HepG2 (cell line): ENCODE results near the gene ZNF500. TPM values are rescaled to one million over a fixed set of nuclear protein-coding genes. Genes with fewer than 3 reads are reported as not detected.

Source experiments
- DNMT3B ChIP-seq: conservative IDR thresholded peaks from 2 replicates; pipeline ENCODE4 v1.6.1; 2016; ENCODE audit warnings: missing biosample characterization, control low read depth
- DPF2 ChIP-seq: sonication (generic); formaldehyde crosslinking; IDR thresholded peaks from 2 replicates; pipeline ENCODE4 v1.4.0; 2020; ENCODE audit warnings: mild to moderate bottlenecking, low read depth, missing genetic modification reagents, borderline replicate concordance
- KAT8 ChIP-seq: IDR thresholded peaks from 2 replicates; pipeline ENCODE4 v1.6.1; 2016; ENCODE audit warnings: missing genetic modification reagents, missing compliant biosample characterization
- PHF21A ChIP-seq: sonication (generic); formaldehyde crosslinking; IDR thresholded peaks from 2 replicates; pipeline ENCODE4 v1.5.0; 2020; ENCODE audit warnings: mild to moderate bottlenecking, missing genetic modification reagents
- RXRA ChIP-seq: sonication (generic); formaldehyde crosslinking; IDR thresholded peaks from 2 replicates; pipeline ENCODE4 v1.5.1; 2020; ENCODE audit warnings: missing genetic modification reagents
- SP2 ChIP-seq: sonication (generic); formaldehyde crosslinking; IDR thresholded peaks from 2 replicates; pipeline ENCODE4 v1.5.1; 2020; ENCODE audit warnings: mild to moderate bottlenecking, missing genetic modification reagents
- TCF7L2 ChIP-seq: IDR thresholded peaks from 2 replicates; pipeline ENCODE4 v1.6.1; 2011; ENCODE audit warnings: mild to moderate bottlenecking, low read depth, low read length, moderate library complexity
- TFDP2 ChIP-seq: sonication (generic); formaldehyde crosslinking; IDR thresholded peaks from 2 replicates; pipeline ENCODE4 v1.4.0; 2020; ENCODE audit warnings: missing genetic modification reagents
- ZEB1 ChIP-seq: IDR thresholded peaks from 2 replicates; pipeline ENCODE4 v1.6.1; 2012; ENCODE audit warnings: mild to moderate bottlenecking, low read depth, inconsistent platforms; ENCODE audit not compliant: insufficient replicate concordance
- ZNF207 ChIP-seq: fragments of 450-650 bp; IDR thresholded peaks from 2 replicates; pipeline ENCODE4 v1.6.1; 2016; ENCODE audit warnings: antibody characterized with exemption, borderline replicate concordance
- ZNF605 ChIP-seq: sonication (generic); formaldehyde crosslinking; IDR thresholded peaks from 2 replicates; pipeline ENCODE4 v1.8.0; 2022; ENCODE audit warnings: mild to moderate bottlenecking, missing genetic modification reagents
- ZNF724P ChIP-seq: sonication (generic); formaldehyde crosslinking; IDR thresholded peaks from 2 replicates; pipeline ENCODE4 v1.8.0; 2022; ENCODE audit warnings: missing genetic modification reagents, borderline replicate concordance
- ZSCAN21 ChIP-seq: sonication (generic); formaldehyde crosslinking; IDR thresholded peaks from 2 replicates; pipeline ENCODE4 v1.8.0; 2022; ENCODE audit warnings: mild to moderate bottlenecking, missing genetic modification reagents, moderate library complexity, borderline replicate concordance
- polyA plus RNA-seq, 8 experiments: library from polyadenylated mRNA; depleted of rRNA in 3 of 8; stranded (reverse) in 7 of 8; unstranded in 1 of 8; fragments of >200 nt; fragmentation: Illumina TruSeq in 4 of 8; extraction: Trizol in 4 of 8; gene quantifications; 2 replicates each; pipeline versions ENCODE4 v1.2.1 to v1.2.3, GENCODE V29; 2011 to 2016; ENCODE audit warnings: low read depth in 4 of 8, missing spikeins in 1 of 8, mixed read lengths in 1 of 8; ENCODE audit not compliant: insufficient read depth in 1 of 8
- total RNA-seq, 5 experiments: library from RNA; depleted of rRNA; stranded (reverse); fragments of >200 nt; fragmentation: Illumina TruSeq; extraction: Trizol; gene quantifications; 2 replicates each; pipeline ENCODE4 v1.2.3, GENCODE V29; 2016; ENCODE audit warnings: low read depth in 1 of 5
- TF ChIP-seq, protein P1 (sequence below), 2 experiments: sonication (generic) in 1 of 2; formaldehyde crosslinking in 1 of 2; IDR thresholded peaks; 2 replicates each; pipeline versions ENCODE4 v1.6.1 to v1.9.0; 2014 to 2022; ENCODE audit warnings: antibody characterized with exemption in 1 of 2, borderline replicate concordance in 1 of 2, inconsistent platforms in 1 of 2, low read depth in 1 of 2, missing genetic modification reagents in 1 of 2
- TF ChIP-seq, protein P2 (sequence below): sonication (generic); formaldehyde crosslinking; IDR thresholded peaks from 2 replicates; pipeline ENCODE4 v1.9.0; 2021; ENCODE audit warnings: missing genetic modification reagents, borderline replicate concordance
- TF ChIP-seq, protein P3 (sequence below): sonication (generic); formaldehyde crosslinking; IDR thresholded peaks from 2 replicates; pipeline ENCODE4 v1.4.0; 2020; ENCODE audit warnings: low read depth, mild to moderate bottlenecking, missing genetic modification reagents

ZNF500 gene
- total and polyA plus RNA-seq, 2 of the 13 experiments (the other 11 are each of a cell fraction or from before 2014, with no cell fraction given): 6.1 to 12.2 TPM

- TF ChIP-seq, protein P1, sequence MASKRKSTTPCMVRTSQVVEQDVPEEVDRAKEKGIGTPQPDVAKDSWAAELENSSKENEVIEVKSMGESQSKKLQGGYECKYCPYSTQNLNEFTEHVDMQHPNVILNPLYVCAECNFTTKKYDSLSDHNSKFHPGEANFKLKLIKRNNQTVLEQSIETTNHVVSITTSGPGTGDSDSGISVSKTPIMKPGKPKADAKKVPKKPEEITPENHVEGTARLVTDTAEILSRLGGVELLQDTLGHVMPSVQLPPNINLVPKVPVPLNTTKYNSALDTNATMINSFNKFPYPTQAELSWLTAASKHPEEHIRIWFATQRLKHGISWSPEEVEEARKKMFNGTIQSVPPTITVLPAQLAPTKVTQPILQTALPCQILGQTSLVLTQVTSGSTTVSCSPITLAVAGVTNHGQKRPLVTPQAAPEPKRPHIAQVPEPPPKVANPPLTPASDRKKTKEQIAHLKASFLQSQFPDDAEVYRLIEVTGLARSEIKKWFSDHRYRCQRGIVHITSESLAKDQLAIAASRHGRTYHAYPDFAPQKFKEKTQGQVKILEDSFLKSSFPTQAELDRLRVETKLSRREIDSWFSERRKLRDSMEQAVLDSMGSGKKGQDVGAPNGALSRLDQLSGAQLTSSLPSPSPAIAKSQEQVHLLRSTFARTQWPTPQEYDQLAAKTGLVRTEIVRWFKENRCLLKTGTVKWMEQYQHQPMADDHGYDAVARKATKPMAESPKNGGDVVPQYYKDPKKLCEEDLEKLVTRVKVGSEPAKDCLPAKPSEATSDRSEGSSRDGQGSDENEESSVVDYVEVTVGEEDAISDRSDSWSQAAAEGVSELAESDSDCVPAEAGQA (IDR thresholded peaks at IDR 0.05; ENCODE audit: low read depth): no peak
- TF ChIP-seq, protein P1 (CRISPR knock-in tag; IDR thresholded peaks at IDR 0.05; ENCODE audit: borderline replicate concordance): no peak
- TF ChIP-seq DPF2 (CRISPR knock-in tag): no peak
- TF ChIP-seq, protein P2, sequence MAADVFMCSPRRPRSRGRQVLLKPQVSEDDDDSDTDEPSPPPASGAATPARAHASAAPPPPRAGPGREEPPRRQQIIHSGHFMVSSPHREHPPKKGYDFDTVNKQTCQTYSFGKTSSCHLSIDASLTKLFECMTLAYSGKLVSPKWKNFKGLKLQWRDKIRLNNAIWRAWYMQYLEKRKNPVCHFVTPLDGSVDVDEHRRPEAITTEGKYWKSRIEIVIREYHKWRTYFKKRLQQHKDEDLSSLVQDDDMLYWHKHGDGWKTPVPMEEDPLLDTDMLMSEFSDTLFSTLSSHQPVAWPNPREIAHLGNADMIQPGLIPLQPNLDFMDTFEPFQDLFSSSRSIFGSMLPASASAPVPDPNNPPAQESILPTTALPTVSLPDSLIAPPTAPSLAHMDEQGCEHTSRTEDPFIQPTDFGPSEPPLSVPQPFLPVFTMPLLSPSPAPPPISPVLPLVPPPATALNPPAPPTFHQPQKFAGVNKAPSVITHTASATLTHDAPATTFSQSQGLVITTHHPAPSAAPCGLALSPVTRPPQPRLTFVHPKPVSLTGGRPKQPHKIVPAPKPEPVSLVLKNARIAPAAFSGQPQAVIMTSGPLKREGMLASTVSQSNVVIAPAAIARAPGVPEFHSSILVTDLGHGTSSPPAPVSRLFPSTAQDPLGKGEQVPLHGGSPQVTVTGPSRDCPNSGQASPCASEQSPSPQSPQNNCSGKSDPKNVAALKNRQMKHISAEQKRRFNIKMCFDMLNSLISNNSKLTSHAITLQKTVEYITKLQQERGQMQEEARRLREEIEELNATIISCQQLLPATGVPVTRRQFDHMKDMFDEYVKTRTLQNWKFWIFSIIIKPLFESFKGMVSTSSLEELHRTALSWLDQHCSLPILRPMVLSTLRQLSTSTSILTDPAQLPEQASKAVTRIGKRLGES (CRISPR knock-in tag): no peak
- TF ChIP-seq ZNF207: no peak
- TF ChIP-seq, protein P3, sequence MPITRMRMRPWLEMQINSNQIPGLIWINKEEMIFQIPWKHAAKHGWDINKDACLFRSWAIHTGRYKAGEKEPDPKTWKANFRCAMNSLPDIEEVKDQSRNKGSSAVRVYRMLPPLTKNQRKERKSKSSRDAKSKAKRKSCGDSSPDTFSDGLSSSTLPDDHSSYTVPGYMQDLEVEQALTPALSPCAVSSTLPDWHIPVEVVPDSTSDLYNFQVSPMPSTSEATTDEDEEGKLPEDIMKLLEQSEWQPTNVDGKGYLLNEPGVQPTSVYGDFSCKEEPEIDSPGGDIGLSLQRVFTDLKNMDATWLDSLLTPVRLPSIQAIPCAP (CRISPR knock-in tag): no peak
- TF ChIP-seq ZNF724P (CRISPR knock-in tag): peak; percentile 63; the same call in 1 of the 2 replicates
- TF ChIP-seq DNMT3B: no peak
- TF ChIP-seq SP2 (CRISPR knock-in tag): no peak; the same call in 1 of the 2 replicates
- TF ChIP-seq ZSCAN21: no peak
- TF ChIP-seq RXRA: peak; percentile 98
- peak; percentile 62 for TF ChIP-seq ZNF605 (CRISPR knock-in tag)
- peak; percentile 85 for TF ChIP-seq ZEB1
- TF ChIP-seq KAT8 (CRISPR knock-in tag): no peak
- TF ChIP-seq TFDP2 (CRISPR knock-in tag): peak; percentile 49; the same call in 1 of the 2 replicates
- no peak for TF ChIP-seq TCF7L2
- TF ChIP-seq PHF21A (CRISPR knock-in tag): no peak; the same call in 1 of the 2 replicates
These were observed 35.1 kb upstream of the ZNF500 start, which contains the start of gene ROGDI (continued) for GRCh38 chr16:4801962-4802658.
